AG04450 (cell line): ENCODE data around the gene LY6G6D. TPM values are rescaled to one million over a fixed set of nuclear protein-coding genes. Genes with fewer than 3 reads are reported as not detected.

Experiments
- CTCF ChIA-PET: fragments of 300-600, 350-600 bp; formaldehyde crosslinking; extraction: SDS; loops from one replicate; lab custom pipeline; 2022; ENCODE audit warnings: antibody characterized with exemption, inconsistent platforms; lab: Charles Lee
- POLR2A ChIA-PET: fragments of 350-600 bp; formaldehyde crosslinking; extraction: SDS; loops from one replicate; lab custom pipeline; 2021; ENCODE audit warnings: antibody characterized with exemption, inconsistent platforms; lab: Yijun Ruan, JAX
- DNase-seq: peaks from one replicate; pipeline ENCODE4 v3.0.0-alpha.2; 2011; ENCODE audit warnings: low read depth, low spot score
- H3K27ac ChIP-seq: one replicate; pipeline ENCODE4 v1.5.1; 2012; ENCODE audit warnings: low read depth, low read length, control low read depth
- H3K27me3 ChIP-seq: one replicate; pipeline ENCODE4 v1.6.0; 2012; ENCODE audit warnings: low read length; ENCODE audit not compliant: control insufficient read depth, insufficient read depth
- H3K4me3 ChIP-seq: 2 replicates; pipeline ENCODE4 v1.5.1; 2011; ENCODE audit warnings: mild to moderate bottlenecking, low read depth, low read length, control low read depth
- H3K9me3 ChIP-seq: 2 replicates; pipeline ENCODE4 v1.5.1; 2012; ENCODE audit warnings: low read length; ENCODE audit not compliant: control insufficient read depth, insufficient read depth
- CTCF ChIP-seq: IDR thresholded peaks from 2 replicates; pipeline ENCODE4 v1.5.1; 2011; ENCODE audit warnings: low read depth, low read length, control low read depth, inconsistent platforms
- polyA plus RNA-seq: library from polyadenylated mRNA; depleted of rRNA; stranded (reverse); fragments of >200 nt; gene quantifications from 2 replicates; pipeline ENCODE4 v1.2.3, GENCODE V29; 2011

LY6G6D gene
- polyA plus RNA-seq, 1 experiment = not detected

- CTCF ChIA-PET = no interaction called here
- peak overlapping the region; percentile 98 for H3K4me3 ChIP-seq
These were observed 13.3 kb upstream of the LY6G6D start for GRCh38 chr6:31701666-31702404.

GRCh38 chr6:31702405-31702818 is 12.7 kb upstream of the LY6G6D start:
- Histone ChIP-seq H3K4me3 (peak overlapping the region; percentile 98), H3K9me3 (no peaks in the 10 kb centered on the region), H3K27me3 (no peaks in the 10 kb centered on the region), H3K27ac (peak overlapping the region; percentile 94)
- no peak for TF ChIP-seq CTCF
- no peak for DNase-seq
- ChIA-PET POLR2A (interaction anchor here (0.7 to 2.7 kb wide), 7 partner anchors 7 to 132 kb away, joined by 3 to 9 read pairs (median 5); partner anchors contain the start of genes C6orf47, GPANK1, HSPA1B and LSM2), CTCF (interaction anchor here (1.2 to 2.5 kb wide), 2 partner anchors 10 to 67 kb away, joined by 3 to 11 read pairs; no protein-coding TSS in a partner anchor)

More at GRCh38 chr6:31701666-31702404, 13.3 kb upstream of the LY6G6D start:
- no peak for TF ChIP-seq CTCF
- Histone ChIP-seq H3K9me3 (no peaks in the 10 kb centered on the region), H3K27me3 (no peaks in the 10 kb centered on the region), H3K27ac (no peak overlapping the region)
- POLR2A ChIA-PET = interaction anchor here (0.7 to 2.7 kb wide), 3 partner anchors 41 to 126 kb away, joined by 3 to 9 read pairs (median 9); partner anchors contain the start of genes C6orf47, HSPA1B and LSM2
- DNase-seq = no peak

- TF ChIP-seq CTCF = no peak
- H3K27me3 ChIP-seq = no peaks in the 10 kb centered on the region
- peak within 1 kb of the TSS; percentile 98 for H3K4me3 ChIP-seq
- H3K27ac ChIP-seq = peak within 1 kb of the TSS; percentile 94
- POLR2A ChIA-PET = interaction anchor here (0.7 to 2.7 kb wide), 11 partner anchors 8 to 161 kb away, joined by 3 to 9 read pairs (median 5); partner anchors contain the start of genes C6orf47, GPANK1, HSPA1B and LSM2
- CTCF ChIA-PET = interaction anchor here (1.0 to 2.5 kb wide), 6 partner anchors 10 to 127 kb away, joined by 3 to 12 read pairs (median 6); partner anchors contain the start of gene LSM2
- no peaks in the 10 kb centered on the region for H3K9me3 ChIP-seq
- DNase-seq = peak; percentile 95
These were observed 12.1 kb upstream of the LY6G6D start, which contains the start of gene ABHD16A for GRCh38 chr6:31702819-31703716. Gene ABHD16A (minus strand): TSS chr6:31703324. CDS start chr6:31703281, 43 bp downstream.

GRCh38 chr6:31705931-31706330 is 9.2 kb upstream of the LY6G6D start:
- H3K9me3 ChIP-seq = no peaks in the 10 kb centered on the region
- TF ChIP-seq CTCF = no peak
- no peak overlapping the region for H3K4me3 ChIP-seq
- POLR2A ChIA-PET = no interaction called here
- H3K27ac ChIP-seq = no peak overlapping the region
- H3K27me3 ChIP-seq = peaks cover 6% of the 10 kb centered on the region
- DNase-seq = no peak
- CTCF ChIA-PET = no interaction called here
